AG09309 (cell line): Measurements from ENCODE around the gene CBR3.

Source experiments
- DNase-seq: peaks from one replicate; pipeline ENCODE4 v3.0.0-alpha.2; 2010; ENCODE audit warnings: low read depth
- H3K4me3 ChIP-seq: 2 replicates; pipeline ENCODE4 v1.5.1; 2011; ENCODE audit warnings: mild to moderate bottlenecking, low read depth, low read length, moderate library complexity; ENCODE audit not compliant: control insufficient read depth
- TF ChIP-seq, protein P1 (sequence below): IDR thresholded peaks from 2 replicates; pipeline ENCODE4 v1.5.1; 2011; ENCODE audit warnings: mild to moderate bottlenecking, low read depth, low read length, inconsistent platforms; ENCODE audit not compliant: insufficient read depth, control insufficient read depth; ENCODE audit errors: missing control alignments

The CBR3 gene

GRCh38 chr21:36134803-36135390 lies at the start of gene CBR3:
CBR3 (plus strand) TSS chr21:36135079; CDS start chr21:36135193, 114 bp downstream.
- TF ChIP-seq, protein P1, sequence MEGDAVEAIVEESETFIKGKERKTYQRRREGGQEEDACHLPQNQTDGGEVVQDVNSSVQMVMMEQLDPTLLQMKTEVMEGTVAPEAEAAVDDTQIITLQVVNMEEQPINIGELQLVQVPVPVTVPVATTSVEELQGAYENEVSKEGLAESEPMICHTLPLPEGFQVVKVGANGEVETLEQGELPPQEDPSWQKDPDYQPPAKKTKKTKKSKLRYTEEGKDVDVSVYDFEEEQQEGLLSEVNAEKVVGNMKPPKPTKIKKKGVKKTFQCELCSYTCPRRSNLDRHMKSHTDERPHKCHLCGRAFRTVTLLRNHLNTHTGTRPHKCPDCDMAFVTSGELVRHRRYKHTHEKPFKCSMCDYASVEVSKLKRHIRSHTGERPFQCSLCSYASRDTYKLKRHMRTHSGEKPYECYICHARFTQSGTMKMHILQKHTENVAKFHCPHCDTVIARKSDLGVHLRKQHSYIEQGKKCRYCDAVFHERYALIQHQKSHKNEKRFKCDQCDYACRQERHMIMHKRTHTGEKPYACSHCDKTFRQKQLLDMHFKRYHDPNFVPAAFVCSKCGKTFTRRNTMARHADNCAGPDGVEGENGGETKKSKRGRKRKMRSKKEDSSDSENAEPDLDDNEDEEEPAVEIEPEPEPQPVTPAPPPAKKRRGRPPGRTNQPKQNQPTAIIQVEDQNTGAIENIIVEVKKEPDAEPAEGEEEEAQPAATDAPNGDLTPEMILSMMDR = no peak
- DNase-seq = no peak
- H3K4me3 ChIP-seq = peak within 1 kb of the TSS; percentile 76

DNA sequence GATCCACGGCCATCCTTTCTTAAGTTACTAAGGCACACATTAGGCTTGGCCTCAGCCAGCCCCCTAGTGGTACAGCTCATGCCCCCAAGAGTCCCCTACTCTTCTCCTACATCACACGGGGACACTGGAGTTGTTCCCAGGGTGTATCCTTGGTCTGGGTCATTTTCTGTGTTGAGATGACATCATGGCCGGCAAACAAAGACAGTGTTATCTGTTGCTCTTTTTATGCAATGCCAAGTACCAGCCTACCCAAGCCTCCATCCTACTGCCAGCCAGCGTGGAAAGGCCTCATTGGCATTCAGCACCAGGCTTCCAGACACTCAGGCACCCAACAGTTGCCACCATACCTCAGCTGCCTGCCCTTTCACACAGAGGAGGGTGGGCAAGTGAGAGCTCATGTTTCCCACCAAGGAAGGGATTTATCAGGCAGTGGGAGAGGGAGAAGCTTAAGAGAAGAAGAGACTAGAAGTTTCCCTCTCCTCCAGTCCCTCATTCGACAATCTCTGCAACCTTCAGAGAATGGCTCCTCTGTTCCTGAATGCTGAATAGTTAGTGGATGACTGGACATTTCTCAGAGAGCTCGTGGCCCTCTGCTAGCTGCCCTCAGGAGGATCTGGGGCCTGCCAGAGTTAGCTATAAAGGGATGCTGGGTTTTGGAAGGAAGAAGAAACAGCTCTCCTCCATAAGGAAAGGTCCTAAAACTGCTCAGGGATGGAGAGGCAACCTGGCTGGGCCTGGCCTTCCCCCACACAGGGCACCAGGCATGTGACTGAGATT lies 47.3 kb upstream of the CBR3 start:
- no peak overlapping the region for H3K4me3 ChIP-seq
- no peak for DNase-seq
- TF ChIP-seq, protein P1 = no peak

GRCh38 chr21:36089946-36090345 lies 44.9 kb upstream of the CBR3 start:
- TF ChIP-seq, protein P1 = no peak
- H3K4me3 ChIP-seq = no peak overlapping the region
- DNase-seq = no peak

GRCh38 chr21:36092681-36093080 lies 42.2 kb upstream of the CBR3 start:
- H3K4me3 ChIP-seq = no peak overlapping the region
- DNase-seq = no peak
- TF ChIP-seq, protein P1 = no peak

- no peak for DNase-seq
- H3K4me3 ChIP-seq = no peak overlapping the region
- TF ChIP-seq, protein P1 = no peak
These were observed 41.4 kb upstream of the CBR3 start for GRCh38 chr21:36093512-36093911.

DNA sequence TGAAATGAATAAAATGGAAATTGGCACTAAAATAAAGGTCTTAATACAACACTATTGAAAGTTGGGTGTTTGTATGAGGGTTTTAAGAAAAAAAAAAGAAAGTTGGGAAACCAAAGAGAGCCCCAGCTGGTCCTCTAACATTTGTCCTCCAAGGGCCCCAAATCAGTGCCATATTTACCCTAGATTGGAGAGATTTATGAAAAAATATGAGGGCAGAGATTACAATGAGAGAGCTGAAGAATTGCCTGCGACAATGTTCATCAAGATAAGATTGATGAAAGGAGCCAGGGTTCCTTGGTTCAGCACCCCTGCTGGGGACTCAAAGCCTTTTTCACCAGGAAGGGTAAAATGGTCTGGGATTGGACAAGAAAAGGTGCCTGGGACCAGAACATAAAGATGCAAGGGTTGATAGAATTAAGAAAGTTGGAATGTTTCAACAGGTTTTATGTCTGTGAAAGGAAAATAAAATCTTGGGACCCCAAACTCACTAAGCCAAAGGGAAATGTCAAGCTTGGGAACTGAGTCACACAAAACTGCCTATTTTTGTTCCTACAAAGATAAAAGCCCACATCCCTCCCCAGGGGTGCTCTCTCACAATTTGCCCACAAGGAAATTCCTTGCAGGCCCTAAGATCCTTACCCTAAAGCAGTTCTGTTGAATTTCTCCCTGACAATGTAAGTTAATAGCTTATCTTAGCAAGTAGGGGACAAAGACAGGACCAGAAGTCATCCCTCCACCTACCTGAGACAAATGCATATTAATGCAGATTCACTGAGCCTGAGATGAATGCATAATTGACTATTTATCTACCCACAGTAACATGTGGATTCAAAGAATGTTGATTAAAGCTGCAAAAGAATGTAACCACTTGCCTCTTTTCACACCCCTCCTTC lies 38.2 kb upstream of the CBR3 start:
- TF ChIP-seq, protein P1 = no peak
- no peak overlapping the region for H3K4me3 ChIP-seq
- no peak for DNase-seq
